Cardiac muscle cell (in vitro differentiated cells and primary cell): ENCODE results near the gene TRABD. TPM values are rescaled to one million over a fixed set of nuclear protein-coding genes. Genes with fewer than 3 reads are reported as not detected.

Source experiments
- DNase-seq, 2 donors: peaks; one replicate each; pipeline versions ENCODE4 v3.0.0 to v3.0.0-alpha.2; 2010 to 2017; ENCODE audit warnings: low read depth in 1 of 2, low spot score in 1 of 2
- H3K27ac ChIP-seq: fragments of 200-600 bp; sonication (generic); 2 replicates; pipeline ENCODE4 v1.5.1; 2016
- H3K27me3 ChIP-seq: fragments of 200-600 bp; sonication (generic); 2 replicates; pipeline ENCODE4 v1.6.0; 2016; ENCODE audit warnings: control low read depth
- H3K36me3 ChIP-seq: fragments of 200-600 bp; sonication (generic); 2 replicates; pipeline ENCODE4 v1.5.1; 2016; ENCODE audit warnings: control low read depth
- H3K4me1 ChIP-seq: fragments of 200-600 bp; sonication (generic); 2 replicates; pipeline ENCODE4 v1.8.1; 2017; ENCODE audit warnings: low read depth, mild to moderate bottlenecking, mixed run types
- H3K4me3 ChIP-seq: fragments of 200-600 bp; sonication (generic); 2 replicates; pipeline ENCODE4 v1.5.1; 2016; ENCODE audit warnings: mild to moderate bottlenecking
- H3K9me3 ChIP-seq: fragments of 200-600 bp; sonication (generic); 2 replicates; pipeline ENCODE4 v1.5.1; 2017; ENCODE audit warnings: low read depth, mild to moderate bottlenecking, control low read depth
- polyA plus RNA-seq: library from polyadenylated mRNA; unstranded; fragments of >200 nt; fragmentation: Nextera tagmentation; extraction: Ambion mirVana; gene quantifications from 2 replicates; pipeline ENCODE4 v1.2.1, GENCODE V29; 2016
- total RNA-seq: library from RNA; depleted of rRNA; stranded (reverse); fragments of >200 nt; gene quantifications from 2 replicates; pipeline ENCODE4 v1.2.3, GENCODE V29; 2016
- TF ChIP-seq, protein P1 (sequence below): IDR thresholded peaks from 2 replicates; pipeline ENCODE4 v1.5.1; 2012; ENCODE audit warnings: low read depth, mild to moderate bottlenecking, low read length

Gene TRABD
- total and polyA plus RNA-seq, 2 experiments from 2014 or later = 50.7 to 59.6 TPM

DNA sequence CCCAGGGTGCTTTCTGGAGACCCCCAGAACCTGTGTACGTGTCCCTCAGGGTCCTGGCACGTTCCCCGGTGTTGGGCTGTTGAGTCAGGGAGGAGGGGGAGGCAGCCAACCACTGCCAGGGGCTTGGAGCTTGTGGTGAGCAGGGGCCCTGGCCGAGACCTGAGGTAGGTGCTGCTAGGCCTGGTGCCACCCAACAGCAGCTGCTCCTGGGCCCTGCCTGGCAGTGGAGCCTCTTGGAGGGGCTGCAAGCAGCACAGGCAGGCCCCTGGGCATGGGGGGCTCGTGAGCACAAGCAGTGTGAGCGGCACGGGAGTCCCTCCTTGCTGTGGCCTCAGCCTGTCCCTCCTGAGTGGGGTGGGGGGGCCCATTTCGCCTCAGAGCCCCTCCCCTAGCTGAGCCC, 7.9 kb downstream of the TRABD start:
- H3K27ac ChIP-seq = no peak overlapping the region
- peaks cover 7% of the 10 kb centered on the region for H3K36me3 ChIP-seq
- H3K4me3 ChIP-seq = no peak overlapping the region
- TF ChIP-seq, protein P1, sequence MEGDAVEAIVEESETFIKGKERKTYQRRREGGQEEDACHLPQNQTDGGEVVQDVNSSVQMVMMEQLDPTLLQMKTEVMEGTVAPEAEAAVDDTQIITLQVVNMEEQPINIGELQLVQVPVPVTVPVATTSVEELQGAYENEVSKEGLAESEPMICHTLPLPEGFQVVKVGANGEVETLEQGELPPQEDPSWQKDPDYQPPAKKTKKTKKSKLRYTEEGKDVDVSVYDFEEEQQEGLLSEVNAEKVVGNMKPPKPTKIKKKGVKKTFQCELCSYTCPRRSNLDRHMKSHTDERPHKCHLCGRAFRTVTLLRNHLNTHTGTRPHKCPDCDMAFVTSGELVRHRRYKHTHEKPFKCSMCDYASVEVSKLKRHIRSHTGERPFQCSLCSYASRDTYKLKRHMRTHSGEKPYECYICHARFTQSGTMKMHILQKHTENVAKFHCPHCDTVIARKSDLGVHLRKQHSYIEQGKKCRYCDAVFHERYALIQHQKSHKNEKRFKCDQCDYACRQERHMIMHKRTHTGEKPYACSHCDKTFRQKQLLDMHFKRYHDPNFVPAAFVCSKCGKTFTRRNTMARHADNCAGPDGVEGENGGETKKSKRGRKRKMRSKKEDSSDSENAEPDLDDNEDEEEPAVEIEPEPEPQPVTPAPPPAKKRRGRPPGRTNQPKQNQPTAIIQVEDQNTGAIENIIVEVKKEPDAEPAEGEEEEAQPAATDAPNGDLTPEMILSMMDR = no peak
- no peaks in the 10 kb centered on the region for H3K9me3 ChIP-seq
- H3K27me3 ChIP-seq = no peaks in the 10 kb centered on the region
- peaks cover 29% of the 10 kb centered on the region for H3K4me1 ChIP-seq
- DNase-seq = no peak

DNA sequence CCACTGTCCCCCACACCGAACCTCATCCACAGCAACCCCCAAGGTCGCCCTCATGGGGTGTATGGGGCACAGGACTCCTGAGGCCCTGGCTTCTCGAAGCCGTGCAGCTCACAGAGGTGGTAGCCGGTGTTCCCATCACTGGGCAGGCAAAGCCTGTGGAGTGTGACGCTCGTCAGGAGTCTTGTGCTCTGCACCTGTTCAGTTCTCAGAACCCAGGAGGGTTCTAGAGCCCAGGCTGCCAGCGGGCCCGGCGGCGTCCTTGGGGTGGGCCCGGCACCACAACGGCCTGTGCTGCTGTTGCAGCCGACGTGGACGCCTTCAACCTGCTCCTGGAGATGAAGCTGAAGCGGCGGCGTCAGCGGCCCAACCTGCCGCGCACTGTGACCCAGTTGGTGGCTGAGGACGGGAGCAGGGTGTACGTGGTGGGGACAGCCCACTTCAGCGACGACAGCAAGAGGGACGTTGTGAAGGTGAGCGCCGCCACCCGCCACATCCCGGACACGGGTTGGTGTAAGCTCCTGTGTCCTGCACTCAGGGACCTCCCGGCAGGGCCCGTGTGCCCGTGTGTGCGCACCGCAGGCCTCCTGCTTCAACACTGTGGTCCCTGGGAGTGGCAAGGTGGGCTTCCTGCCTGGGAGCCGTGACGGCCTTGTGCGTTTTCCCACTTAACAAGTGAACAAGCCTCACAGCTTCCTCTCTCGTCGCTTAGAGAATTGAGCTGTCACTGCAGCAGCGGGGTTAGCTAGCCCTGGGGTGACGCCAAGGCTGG, 8.5 kb downstream of the TRABD start:
- no peak for DNase-seq
- Histone ChIP-seq H3K4me1 (peaks cover 26% of the 10 kb centered on the region), H3K27ac (no peak overlapping the region), H3K27me3 (no peaks in the 10 kb centered on the region), H3K4me3 (no peak overlapping the region), H3K9me3 (no peaks in the 10 kb centered on the region), H3K36me3 (peaks cover 7% of the 10 kb centered on the region)
- TF ChIP-seq, protein P1 = no peak

DNA sequence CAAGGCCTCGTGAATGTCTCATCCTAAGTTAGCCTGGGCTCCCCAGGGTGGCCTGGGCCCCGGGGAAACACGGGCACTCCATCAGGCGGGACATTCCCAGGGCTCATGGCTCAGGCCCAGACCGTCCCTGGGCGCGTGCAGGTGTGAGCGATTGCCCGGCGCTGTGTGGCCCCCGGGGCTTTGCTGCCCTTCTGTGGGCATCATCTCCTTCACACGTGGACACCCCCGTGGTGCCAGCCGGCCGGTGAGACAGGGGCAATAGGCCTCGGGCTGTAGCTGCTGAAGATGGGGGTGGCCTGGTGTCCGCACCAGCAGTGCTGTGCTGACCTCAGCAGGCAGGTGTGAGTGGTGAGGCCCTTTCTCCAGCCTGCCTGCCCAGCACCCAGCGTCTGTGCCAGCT, 10.5 kb downstream of the TRABD start:
- TF ChIP-seq, protein P1 = no peak
- Histone ChIP-seq H3K27me3 (no peaks in the 10 kb centered on the region), H3K9me3 (no peaks in the 10 kb centered on the region), H3K4me3 (no peak overlapping the region), H3K27ac (no peak overlapping the region), H3K36me3 (peaks cover 7% of the 10 kb centered on the region), H3K4me1 (peaks cover 6% of the 10 kb centered on the region)
- no peak for DNase-seq

DNA sequence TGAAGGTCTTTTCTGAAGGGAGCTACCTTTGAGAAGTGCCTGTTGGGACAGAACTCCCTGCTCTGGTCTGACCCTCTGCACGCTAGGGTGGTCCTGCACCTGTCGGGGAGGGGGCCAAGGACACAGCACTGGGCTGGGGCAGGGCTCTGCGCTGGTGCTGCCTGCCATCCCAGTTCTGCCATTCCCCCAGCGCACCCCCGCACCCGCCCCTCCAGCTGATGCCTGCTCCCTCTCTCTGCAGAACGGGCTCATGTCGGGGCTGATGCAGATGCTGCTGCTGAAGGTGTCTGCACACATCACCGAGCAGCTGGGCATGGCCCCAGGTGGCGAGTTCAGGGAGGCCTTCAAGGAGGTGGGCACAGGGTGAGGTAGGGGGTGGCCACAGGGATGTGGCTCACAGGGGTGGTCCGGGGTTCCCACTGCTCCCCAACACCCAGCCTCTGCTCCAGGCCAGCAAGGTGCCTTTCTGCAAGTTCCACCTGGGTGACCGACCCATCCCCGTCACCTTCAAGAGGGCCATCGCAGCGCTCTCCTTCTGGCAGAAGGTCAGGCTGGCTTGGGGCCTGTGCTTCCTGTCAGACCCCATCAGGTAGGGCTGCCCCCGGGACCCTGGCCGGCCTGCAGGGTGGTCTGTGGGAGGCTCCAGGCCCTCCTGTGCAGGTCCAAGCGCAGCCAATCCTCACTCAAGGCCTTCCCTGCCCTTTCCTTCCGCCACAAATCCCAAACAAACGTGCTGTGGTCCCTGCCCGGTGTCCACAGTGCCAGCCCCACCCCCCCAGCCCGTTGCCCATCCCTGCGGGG, 11.5 kb downstream of the TRABD start:
- H3K27me3 ChIP-seq = no peaks in the 10 kb centered on the region
- H3K4me3 ChIP-seq = no peak overlapping the region
- H3K27ac ChIP-seq = no peak overlapping the region
- peaks cover 5% of the 10 kb centered on the region for H3K4me1 ChIP-seq
- DNase-seq = no peak
- H3K36me3 ChIP-seq = peaks cover 7% of the 10 kb centered on the region
- H3K9me3 ChIP-seq = no peaks in the 10 kb centered on the region
- TF ChIP-seq, protein P1 = no peak

DNA sequence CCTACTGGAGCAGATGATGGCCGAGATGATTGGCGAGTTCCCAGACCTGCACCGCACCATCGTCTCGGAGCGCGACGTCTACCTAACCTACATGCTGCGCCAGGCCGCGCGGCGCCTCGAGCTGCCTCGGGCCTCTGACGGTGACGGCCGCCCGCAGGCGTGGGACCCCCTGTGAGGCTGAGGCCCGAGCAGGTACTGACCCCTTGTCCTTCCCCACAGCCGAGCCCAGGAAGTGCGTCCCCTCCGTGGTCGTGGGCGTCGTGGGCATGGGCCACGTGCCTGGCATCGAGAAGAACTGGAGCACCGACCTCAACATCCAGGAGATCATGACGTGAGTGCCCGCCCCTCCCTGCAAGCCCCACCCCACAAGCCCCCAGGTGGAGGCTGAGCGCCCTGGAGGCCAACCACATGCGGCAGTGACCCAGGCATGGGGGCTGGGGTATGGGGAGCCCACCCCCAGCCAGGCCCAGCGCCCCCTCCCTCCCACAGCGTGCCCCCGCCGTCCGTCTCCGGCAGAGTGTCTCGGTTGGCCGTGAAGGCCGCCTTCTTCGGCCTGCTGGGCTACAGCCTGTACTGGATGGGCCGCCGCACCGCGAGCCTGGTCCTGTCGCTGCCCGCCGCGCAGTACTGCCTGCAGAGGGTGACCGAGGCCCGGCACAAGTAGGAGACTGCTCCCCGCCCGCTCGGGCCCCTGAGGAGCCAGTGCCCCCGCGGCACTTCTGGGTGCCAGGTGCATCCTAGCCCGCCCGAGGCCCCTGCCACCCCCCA, 12.3 kb downstream of the TRABD start:
- no peaks in the 10 kb centered on the region for H3K27me3 ChIP-seq
- no peak overlapping the region for H3K4me3 ChIP-seq
- H3K36me3 ChIP-seq = peaks cover 7% of the 10 kb centered on the region
- no peaks in the 10 kb centered on the region for H3K9me3 ChIP-seq
- H3K4me1 ChIP-seq = peaks cover 10% of the 10 kb centered on the region
- H3K27ac ChIP-seq = no peak overlapping the region
- DNase-seq = no peak
- TF ChIP-seq, protein P1 = no peak
